NCI-H2029 (cell line): Measurements from ENCODE around the gene DEPDC1B.
"Not testable (repeated sequence)": the region's sequence is repeated elsewhere in the genome, so short reads cannot be mapped to it uniquely, and the experiment has no call there.

Experiments used
- DNase-seq: peaks from one replicate; lab custom pipeline; 2025; lab: John Stamatoyannopoulos, UW

The DEPDC1B gene

GRCh38 chr5:60699609-60700415, at the start of gene DEPDC1B:
Gene DEPDC1B, minus strand, starts transcription at chr5:60700166. Its CDS starts 73 bp downstream, at chr5:60700093.
- peak; percentile 69 for DNase-seq

GRCh38 chr5:60744682-60745081, 44.7 kb upstream of the DEPDC1B start:
- DNase-seq, result no peak

- DNase-seq, result no peak
These were observed 43.7 kb upstream of the DEPDC1B start for GRCh38 chr5:60743511-60744314.

GRCh38 chr5:60740322-60740721, 40.4 kb upstream of the DEPDC1B start:
- no peak for DNase-seq

- no peak for DNase-seq
These were observed 39.0 kb upstream of the DEPDC1B start for GRCh38 chr5:60738933-60739332.

GRCh38 chr5:60738461-60738860, 38.5 kb upstream of the DEPDC1B start:
- no peak for DNase-seq

- DNase-seq, result not testable (repeated sequence)
These were observed 30.9 kb upstream of the DEPDC1B start for GRCh38 chr5:60730858-60731257.

GRCh38 chr5:60727033-60727679, 27.2 kb upstream of the DEPDC1B start:
- DNase-seq, result no peak

- no peak for DNase-seq
These were observed 24.2 kb upstream of the DEPDC1B start for GRCh38 chr5:60724126-60724525.

GRCh38 chr5:60722416-60722815, 22.4 kb upstream of the DEPDC1B start:
- peak; percentile 92 for DNase-seq

GRCh38 chr5:60719329-60719728, 19.4 kb upstream of the DEPDC1B start:
- DNase-seq, result no peak

GRCh38 chr5:60718166-60718892, 18.4 kb upstream of the DEPDC1B start:
- DNase-seq, result no peak

GRCh38 chr5:60715201-60715928, 15.4 kb upstream of the DEPDC1B start:
- DNase-seq, result not testable (repeated sequence)

- DNase-seq, result no peak
These were observed 13.0 kb upstream of the DEPDC1B start for GRCh38 chr5:60712950-60713349.

GRCh38 chr5:60711892-60712291, 11.9 kb upstream of the DEPDC1B start:
- not testable (repeated sequence) for DNase-seq

GRCh38 chr5:60710362-60710761, 10.4 kb upstream of the DEPDC1B start:
- no peak for DNase-seq

- no peak for DNase-seq
These were observed 5.2 kb upstream of the DEPDC1B start for GRCh38 chr5:60705144-60705543.

- DNase-seq, result no peak
These were observed 4.0 kb upstream of the DEPDC1B start for GRCh38 chr5:60703944-60704343.

GRCh38 chr5:60701321-60701968, 1.5 kb upstream of the DEPDC1B start:
- DNase-seq, result no peak

GRCh38 chr5:60700416-60700757, 421 bp upstream of the DEPDC1B start:
- peak; percentile 58 for DNase-seq

- DNase-seq, result no peak
These were observed 718 bp downstream of the DEPDC1B start for GRCh38 chr5:60699288-60699608.
